ENCODE data around the gene SASH1.

Gene SASH1

GRCh38 chr6:148311966-148312669 is 30.5 kb upstream of the SASH1 start:
- Histone ChIP-seq H3K36me3 (no peaks in the 10 kb centered on the region), H3K4me3 (no peak overlapping the region), H3K27me3 (no peaks in the 10 kb centered on the region), H3K9me3 (no peaks in the 10 kb centered on the region), H3K4me1 (peaks cover 0 to 8% (median 1%) of the 10 kb centered on the region in 4 donors), H3K27ac (no peak overlapping the region)
- no peak for DNase-seq
- intact Hi-C loops (cut with DNase I; ENCODE audit: low total_unique reads) = no loop called here
- TF ChIP-seq CTCF (IDR thresholded peaks at IDR 0.05) = no peak

DNA sequence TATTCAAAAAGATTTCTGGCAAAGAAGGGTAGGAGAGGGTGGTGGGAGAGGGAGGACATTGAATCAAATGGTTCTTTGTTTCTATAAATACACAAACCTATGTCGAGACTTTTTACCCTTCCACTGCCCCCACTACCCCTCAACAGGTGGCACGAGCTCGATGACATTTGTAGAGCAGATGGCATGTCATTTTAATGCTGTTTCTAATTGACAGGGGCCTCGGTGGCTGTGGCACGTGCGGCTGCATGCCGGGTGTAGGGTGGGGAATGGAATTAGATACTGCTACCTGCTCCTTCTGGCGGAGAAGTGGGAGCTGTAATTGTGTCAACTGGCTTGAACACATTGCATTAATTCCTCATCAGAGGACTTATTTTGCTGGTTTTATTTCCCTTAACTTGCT is 29.1 kb upstream of the SASH1 start:
- Histone ChIP-seq H3K9me3 (no peaks in the 10 kb centered on the region), H3K4me1 (peaks cover 0 to 8% (median 1%) of the 10 kb centered on the region in 4 donors), H3K27ac (no peak overlapping the region), H3K4me3 (no peak overlapping the region), H3K36me3 (no peaks in the 10 kb centered on the region), H3K27me3 (no peaks in the 10 kb centered on the region)
- no peak for TF ChIP-seq CTCF (IDR thresholded peaks at IDR 0.05)
- no peak for DNase-seq
- intact Hi-C loops (cut with DNase I; ENCODE audit: low total_unique reads) = no loop called here

GRCh38 chr6:148316308-148316707 is 26.3 kb upstream of the SASH1 start:
- intact Hi-C loops (cut with DNase I; ENCODE audit: low total_unique reads) = no loop called here
- DNase-seq = no peak
- Histone ChIP-seq H3K9me3 (no peaks in the 10 kb centered on the region), H3K4me1 (peaks cover 0 to 8% (median 1%) of the 10 kb centered on the region in 4 donors), H3K27ac (no peak overlapping the region), H3K36me3 (no peaks in the 10 kb centered on the region), H3K4me3 (no peak overlapping the region), H3K27me3 (no peaks in the 10 kb centered on the region)
- TF ChIP-seq CTCF (IDR thresholded peaks at IDR 0.05) = no peak

DNA sequence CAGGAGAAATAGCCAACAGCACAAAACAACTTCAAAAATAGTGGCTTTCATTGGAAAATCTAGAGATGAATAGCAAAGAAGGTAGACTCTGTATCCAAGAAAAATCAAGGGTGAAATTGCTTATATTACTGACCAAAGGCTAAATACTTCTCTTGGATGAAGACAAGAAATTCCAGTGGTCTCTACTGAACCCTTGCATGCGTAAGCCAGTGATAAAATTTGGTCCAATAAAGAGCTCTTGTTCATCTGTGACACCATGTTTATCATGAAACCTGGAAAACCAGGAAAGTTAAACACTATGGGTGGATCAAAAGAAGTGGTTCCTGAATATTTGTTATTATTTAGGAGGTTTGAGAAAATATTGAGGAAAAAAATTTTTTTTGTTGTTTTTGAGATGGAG is 25.6 kb upstream of the SASH1 start:
- H3K27ac ChIP-seq = no peak overlapping the region
- H3K27me3 ChIP-seq = no peaks in the 10 kb centered on the region
- DNase-seq = no peak
- TF ChIP-seq CTCF (IDR thresholded peaks at IDR 0.05) = no peak
- H3K9me3 ChIP-seq = no peaks in the 10 kb centered on the region
- no peaks in the 10 kb centered on the region for H3K36me3 ChIP-seq
- H3K4me1 ChIP-seq = peaks cover 0 to 6% (median 1%) of the 10 kb centered on the region in 4 donors
- intact Hi-C loops (cut with DNase I; ENCODE audit: low total_unique reads) = no loop called here
- no peak overlapping the region for H3K4me3 ChIP-seq

DNA sequence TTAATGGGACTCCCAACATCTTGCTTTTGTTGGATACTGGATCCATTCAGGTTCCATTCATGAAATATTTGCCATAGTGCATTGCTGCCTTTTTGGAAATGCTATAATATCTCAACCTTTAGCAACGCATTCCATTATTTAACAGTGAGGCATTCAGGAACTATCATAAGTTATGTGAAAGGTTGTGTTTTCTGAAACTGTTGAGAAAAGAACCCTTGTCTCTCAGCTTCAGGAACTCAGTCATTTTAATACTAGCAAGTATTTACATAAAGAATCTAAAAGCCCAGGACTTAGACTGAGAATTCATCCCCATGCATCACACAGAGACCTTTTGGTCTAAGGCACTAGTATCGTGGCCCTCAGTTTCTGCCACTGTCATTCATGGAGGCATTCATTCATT is 24.9 kb upstream of the SASH1 start:
- Histone ChIP-seq H3K36me3 (no peaks in the 10 kb centered on the region), H3K4me3 (no peak overlapping the region), H3K27me3 (no peaks in the 10 kb centered on the region), H3K27ac (no peak overlapping the region), H3K4me1 (peaks cover 0 to 3% (median 0%) of the 10 kb centered on the region in 4 donors), H3K9me3 (no peaks in the 10 kb centered on the region)
- intact Hi-C loops (cut with DNase I; ENCODE audit: low total_unique reads) = no loop called here
- no peak for TF ChIP-seq CTCF (IDR thresholded peaks at IDR 0.05)
- DNase-seq = no peak

DNA sequence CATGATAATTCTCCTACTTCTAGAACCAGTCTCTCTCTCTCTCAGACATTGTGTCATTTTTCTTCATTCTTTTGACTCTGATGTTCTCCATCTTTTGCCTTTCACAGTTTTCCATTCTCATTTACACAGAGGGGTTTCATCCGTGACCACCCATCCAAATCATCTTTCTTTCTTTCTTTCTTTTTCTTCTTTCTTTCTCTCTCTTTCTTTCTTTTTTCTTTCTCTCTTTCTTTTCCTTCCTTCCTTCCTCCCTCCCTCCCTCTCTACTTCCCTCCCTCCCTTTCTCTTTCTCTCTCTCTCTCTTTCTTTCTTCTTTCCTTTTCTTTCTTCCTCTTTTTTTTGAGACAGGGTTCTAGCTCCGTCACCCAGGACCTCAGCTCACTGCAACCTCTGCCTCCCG is 19.9 kb upstream of the SASH1 start:
- no peak for DNase-seq

More for the DNA sequence above, 19.9 kb upstream of the SASH1 start:
- Histone ChIP-seq H3K27ac (no peak overlapping the region), H3K4me3 (no peak overlapping the region), H3K4me1 (no peaks in the 10 kb centered on the region), H3K9me3 (no peaks in the 10 kb centered on the region), H3K27me3 (no peaks in the 10 kb centered on the region), H3K36me3 (no peaks in the 10 kb centered on the region)
- TF ChIP-seq CTCF (IDR thresholded peaks at IDR 0.05) = no peak
- intact Hi-C loops (cut with DNase I; ENCODE audit: low total_unique reads) = no loop called here

Measured in tibial artery (tissue), 4 donors.